T-helper 2 cell (primary cell): Measurements from ENCODE around the gene IGHMBP2.

Experiments
- DNase-seq, 5 experiments: peaks; one replicate each; pipeline versions ENCODE4 v3.0.0 to v3.0.0-alpha.2; 2012 to 2022

The IGHMBP2 gene

GRCh38 chr11:68890490-68891231, 13.0 kb upstream of the IGHMBP2 start:
- no peak for DNase-seq

GRCh38 chr11:68891351-68891948, 12.2 kb upstream of the IGHMBP2 start:
- no peak for DNase-seq

DNA sequence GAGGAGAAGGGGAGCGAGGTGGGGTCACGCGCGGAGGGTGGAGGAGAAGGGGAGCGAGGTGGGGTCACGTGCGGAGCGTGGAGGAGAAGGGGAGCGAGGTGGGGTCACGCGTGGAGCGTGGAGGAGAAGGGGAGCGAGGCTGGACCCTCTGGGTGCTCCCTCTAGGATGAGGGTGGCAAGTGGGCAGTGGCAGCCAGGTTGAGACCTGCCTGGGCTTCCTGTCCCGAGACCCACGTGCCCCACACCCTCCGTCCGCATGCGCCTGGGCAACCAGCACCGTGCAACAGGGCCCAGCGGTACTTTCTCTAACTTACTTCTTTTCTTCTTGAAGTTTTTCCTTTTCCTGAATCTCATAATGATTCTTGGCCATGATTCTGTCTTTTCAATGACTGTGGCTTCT, 11.1 kb upstream of the IGHMBP2 start:
- DNase-seq, result no peak

DNA sequence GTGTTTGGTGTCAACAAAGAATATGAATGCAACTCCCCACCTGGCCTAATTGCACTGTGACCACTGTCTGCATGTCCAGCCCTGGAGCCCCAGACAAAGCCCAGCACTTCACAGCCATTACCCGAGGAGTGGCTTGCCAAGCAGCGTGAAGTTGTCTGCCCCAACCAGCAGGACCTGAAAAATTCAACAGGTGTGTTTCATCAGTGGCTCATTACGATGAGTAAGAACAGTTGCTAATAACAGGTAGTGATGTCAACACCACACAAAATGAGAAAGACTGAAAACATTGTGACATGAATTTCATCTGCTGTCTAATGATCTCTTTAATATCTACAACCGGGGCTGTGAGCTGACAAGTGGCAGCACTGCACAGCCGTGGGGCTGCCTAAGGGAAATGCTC, 10.4 kb upstream of the IGHMBP2 start:
- no peak for DNase-seq

DNA sequence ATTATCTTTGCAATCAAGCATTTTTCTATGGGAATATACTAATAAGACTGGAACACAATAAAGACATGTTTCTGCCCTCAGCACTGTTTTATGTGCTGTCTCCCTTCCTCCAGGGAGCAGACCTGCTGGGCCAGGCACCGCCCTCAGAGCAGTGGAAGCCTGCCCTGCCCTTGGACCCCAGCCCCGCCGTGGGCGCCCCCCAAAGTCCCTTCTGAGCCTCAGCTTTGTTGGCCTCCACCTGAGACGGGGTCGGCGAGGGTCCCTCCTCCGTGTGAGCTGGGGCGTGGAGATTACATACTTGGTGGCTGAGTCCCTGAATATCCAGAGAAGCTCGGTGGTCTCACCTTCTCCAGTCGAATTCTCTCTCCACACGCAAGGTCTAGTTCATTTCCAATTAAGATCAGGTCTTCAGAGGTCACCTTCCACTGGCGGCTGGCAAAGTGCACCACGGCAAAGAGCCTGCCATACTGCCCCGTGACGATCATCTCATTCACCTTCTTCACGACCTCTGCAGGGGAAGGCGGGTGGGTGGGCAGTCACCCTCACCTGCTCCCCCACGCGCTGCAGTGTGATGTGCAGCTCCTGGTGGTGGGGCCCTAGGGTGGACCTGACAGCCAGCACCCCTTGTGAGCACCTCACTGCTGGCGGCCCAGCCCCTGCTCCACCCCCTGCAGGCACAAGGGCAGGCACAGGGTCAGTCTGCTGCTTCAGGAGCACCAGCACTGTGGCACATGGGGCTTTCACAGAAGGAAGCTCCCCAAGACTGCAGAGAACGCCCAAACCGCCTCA, 7.3 kb upstream of the IGHMBP2 start:
- no peak for DNase-seq

DNA sequence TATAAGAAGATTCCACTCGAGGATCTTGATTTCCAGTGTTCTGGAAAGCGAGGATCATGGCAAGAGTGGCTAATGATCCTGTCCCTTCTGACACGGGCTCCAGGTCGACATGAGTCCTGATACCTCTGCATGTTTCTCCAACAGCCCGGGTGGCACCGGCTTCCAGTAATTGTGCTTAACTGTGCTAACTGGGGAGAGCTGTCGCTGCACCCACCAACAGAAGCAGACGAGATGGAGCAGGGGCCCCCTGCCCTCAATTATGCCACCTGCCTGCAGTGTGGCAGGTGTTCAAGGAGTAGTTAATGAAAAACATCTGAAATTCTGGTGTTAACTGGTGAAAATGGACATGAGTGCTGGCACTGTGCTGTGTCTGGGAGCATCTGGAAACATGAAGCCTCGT, 6.2 kb upstream of the IGHMBP2 start:
- DNase-seq, result no peak

GRCh38 chr11:68900835-68901381, 2.8 kb upstream of the IGHMBP2 start:
- no peak for DNase-seq

- peak; percentile 3 to 24 (median 12) for DNase-seq
Measured at GRCh38 chr11:68904248-68904847, 657 bp downstream of the IGHMBP2 start.

DNA sequence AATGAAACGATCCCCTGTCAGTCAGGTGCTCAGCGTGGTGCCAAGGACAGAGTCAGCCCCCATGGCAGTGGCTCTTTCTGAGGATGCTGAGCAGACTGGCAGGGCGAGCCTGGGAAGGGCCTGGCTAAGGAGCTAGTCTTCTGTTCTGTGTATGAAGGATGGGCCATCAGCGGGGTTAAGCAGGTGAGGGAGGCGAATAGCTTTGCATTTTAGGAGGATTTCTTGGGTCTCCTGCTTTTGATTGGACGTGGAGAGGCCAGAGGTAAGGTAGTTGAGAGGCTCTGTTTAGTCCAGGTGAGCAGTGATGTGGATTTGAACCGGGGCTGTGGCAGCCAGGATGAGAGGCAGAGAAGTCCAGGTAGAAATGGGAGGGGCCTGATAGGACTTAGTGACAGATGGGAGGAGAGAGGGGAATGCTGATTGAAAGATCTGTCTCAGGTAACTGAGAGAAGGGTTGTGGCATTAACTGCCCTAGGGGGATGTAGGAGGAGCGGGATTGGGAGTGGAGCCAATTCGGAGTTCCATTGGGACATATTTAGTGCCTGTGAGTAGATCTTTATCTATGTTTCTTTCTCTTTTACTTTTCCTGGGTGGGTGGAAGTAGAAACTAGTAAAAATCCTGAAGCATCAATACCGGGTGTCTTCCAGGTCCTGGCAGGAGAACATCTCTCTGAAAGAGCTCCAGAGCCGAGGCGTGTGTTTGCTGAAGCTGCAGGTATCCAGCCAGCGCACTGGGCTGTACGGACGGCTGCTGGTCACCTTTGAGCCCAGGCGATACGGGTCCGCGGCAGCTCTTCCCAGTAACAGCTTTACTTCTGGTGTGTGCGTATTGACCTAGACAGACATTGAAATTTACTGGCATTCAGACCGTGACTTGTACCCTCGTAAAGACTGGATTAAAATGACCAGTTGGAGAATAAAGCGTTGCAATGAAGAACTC, 2.0 kb downstream of the IGHMBP2 start:
- no peak for DNase-seq

GRCh38 chr11:68908273-68908672, 4.6 kb downstream of the IGHMBP2 start:
- DNase-seq, result no peak

DNA sequence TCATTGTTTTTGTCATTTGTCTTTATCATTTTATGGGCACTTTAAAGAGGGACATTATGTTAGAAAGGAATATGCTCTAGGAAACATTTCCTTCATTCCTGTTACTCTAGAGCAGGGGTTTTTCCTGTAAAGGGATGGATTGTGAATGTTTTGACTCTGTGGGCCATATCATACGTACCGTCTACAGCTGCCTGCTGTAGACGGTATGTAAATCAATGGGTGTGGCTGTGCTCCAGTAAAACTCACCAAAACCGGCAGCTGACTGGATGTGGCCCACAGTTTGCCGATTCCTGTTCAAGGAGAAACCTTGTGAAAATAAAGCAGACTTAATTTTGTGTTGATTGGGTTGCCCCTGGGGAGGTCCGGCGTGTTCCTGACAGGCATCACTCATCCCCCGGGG, 7.3 kb downstream of the IGHMBP2 start:
- DNase-seq, result no peak

GRCh38 chr11:68911731-68912130, 8.0 kb downstream of the IGHMBP2 start:
- no peak for DNase-seq

- no peak for DNase-seq
Measured at GRCh38 chr11:68912254-68912653, 8.6 kb downstream of the IGHMBP2 start.

DNA sequence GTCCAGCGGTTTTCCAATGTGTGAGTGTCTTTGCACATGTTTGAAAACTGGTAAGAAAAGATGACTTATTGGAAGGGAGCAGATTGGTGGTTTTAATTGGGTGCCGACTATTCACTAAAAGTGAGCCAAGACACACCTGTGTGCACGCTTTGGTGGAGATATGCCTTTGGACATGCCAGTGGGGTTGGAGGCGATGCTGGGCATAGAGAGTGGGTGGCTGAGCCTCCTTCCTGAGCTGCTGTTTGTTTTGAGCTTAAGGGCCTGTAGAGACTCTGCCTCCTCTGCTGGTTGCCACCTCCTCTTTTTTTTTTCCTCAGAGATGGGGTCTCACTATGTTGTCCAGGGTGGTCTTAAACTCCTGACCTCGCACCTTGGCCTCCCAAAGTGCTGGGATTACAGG, 9.5 kb downstream of the IGHMBP2 start:
- DNase-seq, result no peak

DNA sequence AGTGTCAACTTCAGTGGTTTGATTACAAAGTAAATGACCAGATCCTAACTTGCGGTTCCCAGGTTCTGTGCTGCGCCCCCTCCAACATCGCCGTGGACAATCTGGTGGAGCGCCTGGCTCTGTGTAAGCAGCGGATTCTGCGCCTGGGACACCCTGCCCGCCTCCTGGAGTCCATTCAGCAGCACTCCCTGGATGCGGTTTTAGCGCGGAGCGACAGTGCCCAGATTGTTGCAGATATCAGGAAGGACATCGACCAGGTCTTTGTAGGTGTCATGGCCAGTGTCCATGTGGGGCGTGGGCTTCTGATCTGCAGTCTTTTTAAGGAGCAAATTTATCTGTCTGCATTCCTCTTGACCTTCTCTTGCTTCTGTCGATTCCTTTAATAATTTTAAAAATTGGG, 11.1 kb downstream of the IGHMBP2 start:
- DNase-seq, result no peak

DNA sequence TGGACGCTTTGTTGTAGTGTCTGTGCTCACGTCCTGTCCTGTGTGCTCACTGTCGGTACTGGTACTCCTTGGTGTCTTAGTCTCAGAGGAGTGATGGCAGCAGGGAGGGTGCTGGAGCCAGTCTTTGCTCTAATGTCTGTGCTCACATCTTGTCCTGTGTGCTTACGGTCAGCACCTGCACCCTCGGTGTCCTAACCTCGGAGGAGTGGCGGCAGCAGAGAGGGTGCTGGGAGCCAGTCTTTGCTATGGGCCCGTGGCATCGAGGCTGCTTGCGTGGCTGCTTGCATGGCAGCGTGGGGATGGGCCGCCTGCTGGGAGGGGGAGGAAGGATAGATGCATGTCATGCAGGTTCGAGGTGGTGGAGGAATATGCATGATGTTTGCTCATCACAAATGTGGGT, 12.7 kb downstream of the IGHMBP2 start:
- no peak for DNase-seq

- DNase-seq, result no peak
Measured at GRCh38 chr11:68923614-68924013, 19.9 kb downstream of the IGHMBP2 start.

DNA sequence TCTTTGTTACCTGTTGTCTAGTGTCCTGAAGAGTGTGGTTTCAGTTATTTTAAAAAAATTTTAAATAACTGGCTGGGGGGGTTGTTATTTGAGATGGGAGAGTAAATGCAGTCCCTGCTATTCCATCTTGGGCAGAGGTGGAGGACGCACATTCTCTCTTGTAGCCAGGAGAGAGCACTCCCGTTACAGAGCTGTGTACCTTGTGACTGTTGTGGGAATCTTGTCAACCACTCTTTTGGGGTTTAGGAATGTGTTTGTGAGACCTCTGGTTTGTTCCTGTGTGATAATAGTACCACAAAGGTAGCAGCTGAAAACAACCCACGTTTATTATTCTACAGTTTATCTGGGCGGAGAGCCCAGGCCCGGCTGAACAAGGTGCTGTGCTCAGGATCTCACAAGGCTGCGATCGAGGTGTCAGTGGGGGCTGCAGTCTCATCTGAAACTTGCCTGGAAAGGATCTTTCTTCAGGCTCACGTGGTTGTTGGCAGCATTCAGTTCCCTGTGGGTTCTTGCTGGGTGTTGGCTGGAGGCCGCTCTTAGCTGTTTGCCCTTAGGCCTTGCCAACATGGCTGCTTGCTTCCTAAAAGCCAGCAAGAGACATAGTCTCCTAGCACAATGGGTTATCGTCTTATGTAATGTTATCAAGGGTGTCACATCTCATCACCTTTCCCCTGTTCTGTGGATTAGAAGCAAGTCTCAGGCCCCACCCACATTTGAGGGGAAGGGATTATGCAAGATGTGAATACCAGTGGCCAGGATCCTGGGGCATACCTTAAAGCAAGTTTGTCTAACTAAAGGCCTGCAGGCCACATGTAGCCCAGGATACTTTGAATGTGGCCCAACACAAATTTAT, 20.6 kb downstream of the IGHMBP2 start:
- DNase-seq, result no peak

DNA sequence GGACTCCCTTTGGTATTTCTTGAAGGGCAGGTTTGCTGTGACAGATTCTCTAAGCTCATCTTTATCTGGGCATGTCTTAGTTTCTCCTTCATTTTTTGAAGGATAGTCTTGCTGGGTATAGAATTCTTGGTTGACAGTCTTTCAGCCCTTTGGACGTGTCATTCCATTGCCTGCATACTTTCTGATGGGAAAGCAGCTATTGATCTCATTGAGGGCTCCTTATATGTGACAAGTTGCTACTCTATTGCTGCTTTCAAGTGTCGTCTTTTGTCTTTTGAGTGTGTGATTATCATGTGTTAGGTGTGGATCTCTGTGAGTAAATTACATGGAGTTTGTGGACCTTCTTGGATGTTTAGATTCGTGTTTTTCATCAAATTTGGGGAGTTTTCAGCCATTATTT, 21.9 kb downstream of the IGHMBP2 start:
- DNase-seq, result peak in 1 of 5 experiments; percentile 8

GRCh38 chr11:68927280-68928135, 23.8 kb downstream of the IGHMBP2 start:
- no peak for DNase-seq
